Measurements from ENCODE around the gene WDR4. TPM values are rescaled to one million over a fixed set of nuclear protein-coding genes. Genes with fewer than 3 reads are reported as not detected.

WDR4 gene
- total RNA-seq, 1 experiment from 2014 or later = 55.3 TPM

GRCh38 chr21:42858957-42859890, 20.1 kb downstream of the WDR4 start:
- no peaks in the 10 kb centered on the region for H3K27me3 ChIP-seq (replicated peaks; ENCODE audit: insufficient read depth, low read depth, low read length, poor library complexity)
- H3K9me3 ChIP-seq (ENCODE audit: low read depth, low read length, poor library complexity, severe bottlenecking) = no peaks in the 10 kb centered on the region
- CTCF ChIA-PET = no interaction called here
- no peak overlapping the region for H3K27ac ChIP-seq (ENCODE audit: low read depth, low read length, poor library complexity, severe bottlenecking)
- peaks cover 11% of the 10 kb centered on the region for H3K4me1 ChIP-seq (ENCODE audit: insufficient read depth, low read length, poor library complexity, severe bottlenecking)
- DNase-seq (ENCODE audit: low spot score) = no peak
- intact Hi-C loops (cut with micrococcal nuclease; ENCODE audit: unreplicated experiment) = no loop called here
- POLR2A ChIA-PET (ENCODE audit: low non-redundant PET) = no interaction called here
- TF ChIP-seq EZH2 (IDR thresholded peaks at IDR 0.05; ENCODE audit: borderline replicate concordance, low read depth, low read length, poor library complexity, severe bottlenecking) = no peak
- TF ChIP-seq CTCF (conservative IDR thresholded peaks at IDR 0.05; ENCODE audit: low read depth, low read length) = no peak
- H3K36me3 ChIP-seq (ENCODE audit: insufficient read depth, low read length, poor library complexity, severe bottlenecking) = peaks cover 79% of the 10 kb centered on the region
- no TSS peak for BruUV-seq (replicated peaks)
- H3K4me3 ChIP-seq (ENCODE audit: low read depth, low read length, poor library complexity, severe bottlenecking) = no peak overlapping the region

GRCh38 chr21:42858185-42858847, 21.0 kb downstream of the WDR4 start:
- CTCF ChIA-PET = no interaction called here
- H3K4me1 ChIP-seq (ENCODE audit: insufficient read depth, low read length, poor library complexity, severe bottlenecking) = peaks cover 11% of the 10 kb centered on the region
- POLR2A ChIA-PET (ENCODE audit: low non-redundant PET) = no interaction called here
- no peaks in the 10 kb centered on the region for H3K27me3 ChIP-seq (replicated peaks; ENCODE audit: insufficient read depth, low read depth, low read length, poor library complexity)
- H3K27ac ChIP-seq (ENCODE audit: low read depth, low read length, poor library complexity, severe bottlenecking) = no peak overlapping the region
- H3K4me3 ChIP-seq (ENCODE audit: low read depth, low read length, poor library complexity, severe bottlenecking) = no peak overlapping the region
- no peak for TF ChIP-seq EZH2 (IDR thresholded peaks at IDR 0.05; ENCODE audit: borderline replicate concordance, low read depth, low read length, poor library complexity, severe bottlenecking)
- H3K36me3 ChIP-seq (ENCODE audit: insufficient read depth, low read length, poor library complexity, severe bottlenecking) = peaks cover 85% of the 10 kb centered on the region
- intact Hi-C loops (cut with micrococcal nuclease; ENCODE audit: unreplicated experiment) = no loop called here
- H3K9me3 ChIP-seq (ENCODE audit: low read depth, low read length, poor library complexity, severe bottlenecking) = no peaks in the 10 kb centered on the region
- DNase-seq (ENCODE audit: low spot score) = no peak
- BruUV-seq (replicated peaks) = no TSS peak

GRCh38 chr21:42857216-42857615, 22.1 kb downstream of the WDR4 start:
- CTCF ChIA-PET = no interaction called here
- peaks cover 8% of the 10 kb centered on the region for H3K4me1 ChIP-seq (ENCODE audit: insufficient read depth, low read length, poor library complexity, severe bottlenecking)
- intact Hi-C loops (cut with micrococcal nuclease; ENCODE audit: unreplicated experiment) = no loop called here
- DNase-seq (ENCODE audit: low spot score) = no peak
- no peak overlapping the region for H3K4me3 ChIP-seq (ENCODE audit: low read depth, low read length, poor library complexity, severe bottlenecking)
- TF ChIP-seq EZH2 (IDR thresholded peaks at IDR 0.05; ENCODE audit: borderline replicate concordance, low read depth, low read length, poor library complexity, severe bottlenecking) (no peak), CTCF (conservative IDR thresholded peaks at IDR 0.05; ENCODE audit: low read depth, low read length) (no peak)
- no peaks in the 10 kb centered on the region for H3K9me3 ChIP-seq (ENCODE audit: low read depth, low read length, poor library complexity, severe bottlenecking)
- POLR2A ChIA-PET (ENCODE audit: low non-redundant PET) = no interaction called here
- no peaks in the 10 kb centered on the region for H3K27me3 ChIP-seq (replicated peaks; ENCODE audit: insufficient read depth, low read depth, low read length, poor library complexity)
- H3K27ac ChIP-seq (ENCODE audit: low read depth, low read length, poor library complexity, severe bottlenecking) = no peak overlapping the region
- H3K36me3 ChIP-seq (ENCODE audit: insufficient read depth, low read length, poor library complexity, severe bottlenecking) = peaks cover 83% of the 10 kb centered on the region
- no TSS peak for BruUV-seq (replicated peaks)
